ENCODE measurements around the gene LPCAT3.

Gene LPCAT3

GRCh38 chr12:6950811-6951540 lies 67.3 kb downstream of the LPCAT3 start, which contains the start of gene PTPN6:
TSS of gene PTPN6 (plus strand) at chr12:6951356. CDS start at chr12:6951513, 157 bp downstream.
- DNase-seq = no peak

GRCh38 chr12:6950401-6950801 lies 67.9 kb downstream of the LPCAT3 start:
- DNase-seq = no peak

- DNase-seq = no peak
These were observed 69.2 kb downstream of the LPCAT3 start for GRCh38 chr12:6948873-6949594.

- DNase-seq = no peak
These were observed 70.7 kb downstream of the LPCAT3 start for GRCh38 chr12:6947615-6948014.

- DNase-seq = no peak
These were observed 71.3 kb downstream of the LPCAT3 start for GRCh38 chr12:6946920-6947374.

GRCh38 chr12:6946033-6946919 lies 72.0 kb downstream of the LPCAT3 start:
- DNase-seq = no peak

- no peak for DNase-seq
These were observed 72.7 kb downstream of the LPCAT3 start for GRCh38 chr12:6945613-6946012.

- peak; percentile 96 for DNase-seq
These were observed 73.7 kb downstream of the LPCAT3 start for GRCh38 chr12:6944381-6945186.

- peak; percentile 94 for DNase-seq
These were observed 74.4 kb downstream of the LPCAT3 start, which contains the start of the genes C12orf57 and RNU7-1 for GRCh38 chr12:6943722-6944380. TSS of gene C12orf57 (plus strand) at chr12:6944022. CDS start at chr12:6944122, 100 bp downstream. TSS of gene RNU7-1 (plus strand) at chr12:6943816.

GRCh38 chr12:6943389-6943721 lies 74.9 kb downstream of the LPCAT3 start:
- peak; percentile 92 for DNase-seq

- no peak for DNase-seq
These were observed 76.0 kb downstream of the LPCAT3 start for GRCh38 chr12:6942331-6942665.

GRCh38 chr12:6941782-6942181 lies 76.5 kb downstream of the LPCAT3 start:
- no peak for DNase-seq

- DNase-seq = no peak
These were observed 77.0 kb downstream of the LPCAT3 start for GRCh38 chr12:6941267-6941666.

- no peak for DNase-seq
These were observed 79.1 kb downstream of the LPCAT3 start for GRCh38 chr12:6939191-6939540.

GRCh38 chr12:6938353-6939190 lies 79.7 kb downstream of the LPCAT3 start:
- no peak for DNase-seq

GRCh38 chr12:6937481-6938352 lies 80.6 kb downstream of the LPCAT3 start:
- DNase-seq = peak; percentile 96

GRCh38 chr12:6936636-6937480 lies 81.4 kb downstream of the LPCAT3 start:
- DNase-seq = peak; percentile 80

GRCh38 chr12:6936194-6936635 lies 82.1 kb downstream of the LPCAT3 start:
- DNase-seq = no peak

Data from femur (tissue), 1 donor.